Measurements from ENCODE around the gene NDUFAF8.
"Not testable (repeated sequence)": the region's sequence is repeated elsewhere in the genome, so short reads cannot be mapped to it uniquely, and the experiment has no call there.

The NDUFAF8 gene

DNA sequence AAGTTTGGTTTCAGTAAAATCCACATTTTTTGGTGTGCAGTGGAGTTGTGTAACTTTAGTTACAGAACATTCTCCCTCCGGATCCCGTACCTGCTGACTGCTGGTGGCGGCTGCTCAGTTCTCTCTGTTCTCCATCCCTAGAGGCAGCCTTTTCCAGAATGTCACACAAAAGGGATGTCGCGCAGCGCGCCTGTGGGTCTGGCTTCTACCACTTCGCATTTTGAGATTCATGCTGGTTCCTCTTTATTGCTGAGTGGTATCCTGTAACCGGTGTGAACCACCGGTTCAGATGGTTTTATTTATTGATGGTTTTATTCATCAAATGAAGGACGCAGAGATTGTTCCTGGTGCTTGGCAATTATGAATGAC, 15.4 kb upstream of the NDUFAF8 start:
- DNase-seq = no peak

DNA sequence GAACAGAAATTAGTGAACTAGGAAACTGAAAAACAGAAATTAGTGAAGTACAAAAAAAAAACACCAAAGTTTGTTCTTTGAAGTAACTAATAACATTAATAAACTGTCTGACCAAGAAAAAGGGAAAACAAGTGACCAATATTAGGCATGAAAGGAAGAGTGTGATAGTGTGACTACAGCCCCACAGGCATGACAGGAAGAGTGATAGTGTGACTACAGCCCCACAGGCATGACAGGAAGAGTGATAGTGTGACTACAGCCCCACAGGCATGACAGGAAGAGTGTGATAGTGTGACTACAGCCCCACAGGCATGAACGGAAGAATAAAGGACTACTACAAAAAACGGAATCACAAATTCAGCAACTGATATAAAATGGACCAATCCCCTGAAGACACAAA, 11.5 kb upstream of the NDUFAF8 start:
- DNase-seq = not testable (repeated sequence)

DNA sequence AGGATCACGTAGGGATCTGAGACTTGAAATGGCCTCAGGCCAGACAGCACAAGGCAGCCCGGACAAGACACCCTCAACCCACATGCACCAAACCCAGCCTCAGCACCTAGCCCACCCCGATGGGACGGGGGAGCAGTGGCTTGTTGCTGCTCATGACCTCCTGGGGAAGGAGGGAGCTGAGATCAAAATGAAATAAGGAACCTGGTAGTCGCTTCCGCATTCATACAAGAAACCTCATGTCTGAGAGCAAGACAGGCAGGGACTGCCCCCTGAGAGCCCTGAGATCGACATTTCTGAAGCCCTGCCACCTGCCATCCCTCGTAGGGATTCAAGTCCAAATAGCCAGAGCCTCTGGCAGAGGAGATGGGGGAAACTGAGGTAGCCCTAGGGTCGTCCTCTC, 10.7 kb upstream of the NDUFAF8 start:
- DNase-seq = no peak

DNA sequence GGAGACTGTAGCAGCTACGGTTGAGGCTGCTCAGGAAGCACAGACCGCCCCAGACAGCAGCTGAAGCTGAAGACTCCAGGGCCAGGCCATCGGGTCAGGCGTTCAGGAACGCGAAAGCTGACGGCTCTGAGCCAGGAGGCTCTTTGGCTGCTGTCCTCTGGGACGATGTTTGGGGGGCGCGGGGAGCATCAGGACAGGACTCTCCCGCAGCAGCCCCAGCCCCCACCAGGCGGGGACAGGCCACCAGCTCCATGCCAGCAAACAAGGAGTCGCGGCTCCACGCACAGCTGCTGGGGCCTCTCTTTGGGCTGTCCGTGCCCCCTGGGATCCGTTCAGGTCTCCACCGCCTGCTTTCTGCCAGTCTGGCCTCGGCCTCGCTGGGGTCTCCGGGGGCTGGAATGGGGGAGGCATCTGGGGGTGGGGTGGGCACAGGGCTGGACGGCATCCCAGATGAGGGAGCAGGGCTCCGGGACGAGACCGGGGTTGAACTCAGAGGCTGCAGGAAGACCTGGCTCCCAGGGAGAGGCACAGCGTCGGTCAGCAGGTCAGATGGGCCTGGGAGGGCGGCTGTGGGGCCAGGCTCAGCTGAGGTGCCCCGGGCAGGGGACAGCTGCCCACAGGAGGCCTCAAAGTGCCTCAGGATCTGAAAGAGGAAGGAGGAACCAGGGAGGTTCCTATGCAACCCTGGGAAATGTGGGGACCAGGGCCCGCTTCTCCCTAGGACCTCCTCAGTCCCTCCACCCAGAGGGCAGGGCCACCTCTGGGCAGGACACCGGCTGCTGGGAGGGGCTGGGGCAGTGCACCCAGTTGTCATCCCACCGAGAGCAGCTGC, 10.1 kb upstream of the NDUFAF8 start:
- DNase-seq = no peak

DNA sequence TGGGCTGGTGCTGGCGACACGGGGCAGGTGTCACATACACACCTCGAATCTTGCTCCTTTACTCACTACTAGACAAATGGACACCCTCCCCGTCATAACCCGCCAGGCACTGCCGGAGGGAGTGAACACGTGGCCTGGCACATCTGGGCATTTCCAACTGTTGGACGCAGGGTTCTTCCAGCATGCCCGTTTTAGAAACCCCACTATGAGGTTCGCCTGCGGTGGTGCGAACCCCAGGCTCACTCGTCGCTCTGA, 9.5 kb upstream of the NDUFAF8 start:
- no peak for DNase-seq

DNA sequence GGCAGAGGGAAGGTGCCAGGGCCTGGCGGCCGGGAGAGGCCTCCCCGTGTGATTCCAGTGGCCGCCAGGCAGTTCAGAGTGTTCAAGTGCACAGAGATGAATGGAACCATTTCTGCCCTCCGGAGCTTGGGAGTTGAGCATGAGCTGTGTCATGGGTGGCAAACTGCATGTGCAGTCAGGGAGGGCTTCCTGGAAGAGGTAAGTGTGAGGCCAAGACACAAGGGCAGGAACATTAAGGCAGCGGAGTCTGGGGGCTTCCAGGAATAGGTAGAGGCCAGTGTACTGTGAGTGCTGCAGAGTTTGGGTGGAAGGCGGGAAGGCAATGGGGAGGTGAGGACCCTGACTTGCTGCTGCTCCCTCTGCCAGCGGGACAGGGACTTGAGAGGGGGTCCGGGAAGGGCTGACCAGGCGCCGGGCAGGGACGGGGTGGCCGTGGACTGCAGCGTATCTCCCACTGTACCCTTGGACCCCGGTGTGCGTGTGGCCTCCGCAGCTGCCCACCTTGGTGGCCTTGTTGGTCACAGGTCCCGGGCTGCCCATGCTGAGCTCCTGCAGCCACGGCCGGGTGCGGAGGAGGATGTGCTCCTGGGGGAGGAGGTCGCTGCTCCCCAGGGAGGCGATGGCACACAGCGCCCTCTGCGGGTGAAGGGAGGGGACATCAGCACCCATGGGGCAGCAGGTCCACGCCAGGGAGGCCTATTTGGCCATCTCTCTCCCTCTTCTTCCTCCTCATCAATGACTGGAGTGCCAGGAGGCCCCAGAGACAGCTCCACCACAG, 8.9 kb upstream of the NDUFAF8 start:
- no peak for DNase-seq

DNA sequence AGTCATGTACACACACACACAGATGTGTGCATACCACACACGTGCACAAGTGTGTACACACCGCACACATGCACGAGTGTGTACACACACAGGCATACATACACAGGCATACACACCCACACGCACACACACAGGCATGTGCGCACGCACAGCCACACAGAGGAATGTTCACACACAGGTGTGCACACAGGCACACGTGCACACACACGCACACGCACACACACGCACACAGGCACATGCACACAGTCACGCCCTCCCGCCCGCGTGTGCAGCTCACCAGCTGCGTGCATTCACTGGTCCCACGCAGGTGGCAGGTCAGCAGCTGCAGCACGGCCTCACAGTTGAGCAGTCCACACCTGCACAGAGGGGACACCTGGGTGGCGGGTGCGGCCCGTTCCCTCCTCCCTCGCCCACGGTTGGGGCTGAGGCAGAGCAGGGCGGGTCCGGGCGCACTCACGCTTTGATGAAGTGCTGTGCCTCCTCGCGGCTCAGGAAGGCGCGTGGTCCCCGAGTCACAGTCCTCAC, 7.9 kb upstream of the NDUFAF8 start:
- DNase-seq = no peak

DNA sequence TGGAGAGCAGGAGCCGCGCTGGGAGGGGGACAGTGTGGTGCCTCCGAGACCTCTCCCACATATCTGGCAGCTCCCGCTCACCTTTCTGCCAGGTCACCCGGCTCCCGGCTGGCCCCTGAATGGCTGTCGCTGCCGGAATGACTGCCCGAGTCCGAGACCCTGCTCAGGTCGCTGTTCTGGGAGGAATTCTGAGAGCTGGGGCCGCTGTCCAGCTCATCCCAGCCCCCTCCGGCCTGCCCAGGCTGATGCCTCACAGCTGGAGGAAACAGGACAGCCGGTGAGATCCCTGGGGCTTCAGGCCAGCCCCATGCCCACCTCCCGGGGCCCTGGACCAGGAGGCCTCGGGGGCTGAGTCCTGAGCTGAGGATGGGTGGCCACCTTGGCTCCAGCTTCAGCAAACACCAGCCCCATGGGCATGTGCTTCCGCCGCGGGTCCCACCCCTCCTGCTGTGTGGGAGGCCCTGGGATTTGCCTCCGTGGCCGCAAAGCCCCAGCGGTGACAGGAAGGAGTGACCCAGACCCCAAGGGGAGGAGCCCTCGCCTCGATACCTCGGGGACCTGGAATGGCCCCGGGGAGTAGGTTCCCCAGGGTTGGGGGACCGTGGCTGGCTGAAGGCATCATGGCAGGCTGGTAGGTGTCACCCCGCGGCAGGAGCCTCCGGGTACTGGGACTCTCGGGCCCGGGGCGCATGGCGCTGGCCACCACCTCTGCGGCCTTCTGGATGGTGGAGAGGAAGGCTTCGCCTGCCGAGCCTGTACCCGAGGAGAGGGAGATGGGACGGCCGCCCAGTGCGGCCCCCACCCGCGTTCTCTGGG, 7.1 kb upstream of the NDUFAF8 start:
- DNase-seq = no peak

DNA sequence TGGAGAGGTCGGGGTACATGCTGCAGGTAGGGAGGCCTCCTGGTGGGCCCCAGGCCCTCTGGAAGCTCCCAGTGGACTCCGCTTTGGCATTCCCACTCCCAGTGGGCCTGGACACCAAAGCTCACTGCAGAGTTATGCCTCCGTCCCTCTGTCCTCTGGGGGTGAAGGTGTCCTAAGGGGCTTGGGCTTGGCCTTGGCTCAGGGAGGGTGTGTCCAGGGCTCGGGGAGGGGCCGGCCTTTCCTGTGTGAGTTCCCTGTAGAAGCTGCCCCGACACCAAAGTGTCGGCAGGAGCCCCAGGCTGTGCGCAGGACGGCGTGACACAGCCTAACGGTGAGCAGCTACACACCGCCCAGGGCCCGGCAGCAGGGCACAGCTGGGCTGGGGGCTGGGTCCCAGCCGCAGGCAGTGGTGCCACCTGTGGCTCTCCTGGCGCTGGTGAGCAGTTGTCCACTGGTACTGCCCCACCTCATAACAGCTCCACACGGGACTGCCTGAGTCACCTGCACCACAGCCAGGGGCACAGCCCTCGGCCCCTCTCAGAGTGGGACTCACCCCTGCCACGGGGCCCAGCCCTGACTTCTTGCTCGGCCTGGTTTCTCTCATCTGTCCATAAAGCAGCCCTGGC, 6.4 kb upstream of the NDUFAF8 start:
- DNase-seq = no peak

DNA sequence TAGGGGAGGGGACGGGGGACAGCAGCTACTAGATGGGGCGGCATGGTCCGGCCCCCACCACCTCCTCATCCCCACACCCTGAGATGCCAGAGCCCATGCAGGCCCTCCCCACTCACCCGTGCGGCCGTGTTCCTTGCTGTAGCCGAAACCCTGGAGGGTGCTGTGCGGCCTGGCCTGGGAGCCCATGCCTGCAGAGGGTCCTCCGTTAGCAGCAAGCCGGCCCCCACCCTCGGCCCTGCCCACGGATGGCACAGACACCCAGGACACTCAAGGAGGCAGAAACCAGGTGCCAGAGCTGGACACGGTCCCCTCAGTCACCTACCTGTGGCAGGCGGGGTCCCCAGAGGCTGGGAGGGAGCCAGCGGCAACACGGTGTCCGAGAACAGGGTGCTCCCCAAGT, 5.8 kb upstream of the NDUFAF8 start:
- DNase-seq = no peak

DNA sequence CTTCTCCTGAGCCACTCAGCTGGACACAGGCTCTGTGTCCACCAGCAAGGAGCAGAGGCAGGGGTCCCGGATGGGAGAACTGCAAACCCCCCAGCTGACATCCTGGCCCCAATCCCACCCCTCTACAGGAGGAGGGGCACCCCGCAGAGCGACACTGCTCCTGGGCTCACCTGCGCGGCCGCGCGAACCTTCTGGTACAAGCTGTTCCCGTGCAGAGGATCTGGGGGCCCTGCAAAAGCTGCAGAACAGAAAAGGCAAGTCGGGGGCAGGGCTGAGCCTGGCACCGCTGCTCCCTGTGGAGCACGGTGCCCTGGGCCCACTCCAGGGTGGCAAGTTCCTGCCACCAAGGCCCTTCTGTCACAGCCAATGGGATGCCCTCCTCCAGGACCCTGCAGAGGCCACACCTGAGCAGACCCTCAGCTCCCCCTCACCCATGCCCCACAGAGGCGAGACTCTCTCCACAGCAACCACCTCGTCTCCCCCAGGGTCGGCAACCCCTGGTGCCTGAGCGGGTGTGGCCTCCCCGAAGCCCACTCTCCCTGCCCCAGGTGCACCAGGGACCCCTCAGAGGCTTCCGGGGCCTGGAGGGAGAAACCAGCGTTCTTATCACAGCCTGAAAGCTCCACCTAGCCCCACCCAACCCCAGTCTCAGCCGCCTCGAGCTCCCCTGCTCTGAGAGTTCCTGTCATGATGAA, 5.2 kb upstream of the NDUFAF8 start:
- no peak for DNase-seq

DNA sequence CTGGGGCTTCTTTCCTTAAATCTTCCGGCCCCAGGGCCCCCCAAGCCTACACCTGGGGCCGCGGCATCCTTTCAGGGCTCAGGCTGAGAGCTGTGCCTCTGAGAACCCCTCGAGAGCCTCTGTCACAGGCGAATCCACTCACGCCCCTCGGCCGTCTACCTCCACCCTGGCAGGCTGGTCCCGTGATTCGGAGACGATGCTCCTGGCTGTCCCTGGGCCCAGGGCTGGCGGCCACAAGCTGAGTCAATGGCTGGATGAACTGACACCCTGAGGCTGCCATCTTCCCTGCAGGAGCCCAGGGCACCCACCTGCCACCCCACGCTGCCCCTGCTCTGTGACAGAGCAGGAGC, 4.6 kb upstream of the NDUFAF8 start:
- DNase-seq = no peak

DNA sequence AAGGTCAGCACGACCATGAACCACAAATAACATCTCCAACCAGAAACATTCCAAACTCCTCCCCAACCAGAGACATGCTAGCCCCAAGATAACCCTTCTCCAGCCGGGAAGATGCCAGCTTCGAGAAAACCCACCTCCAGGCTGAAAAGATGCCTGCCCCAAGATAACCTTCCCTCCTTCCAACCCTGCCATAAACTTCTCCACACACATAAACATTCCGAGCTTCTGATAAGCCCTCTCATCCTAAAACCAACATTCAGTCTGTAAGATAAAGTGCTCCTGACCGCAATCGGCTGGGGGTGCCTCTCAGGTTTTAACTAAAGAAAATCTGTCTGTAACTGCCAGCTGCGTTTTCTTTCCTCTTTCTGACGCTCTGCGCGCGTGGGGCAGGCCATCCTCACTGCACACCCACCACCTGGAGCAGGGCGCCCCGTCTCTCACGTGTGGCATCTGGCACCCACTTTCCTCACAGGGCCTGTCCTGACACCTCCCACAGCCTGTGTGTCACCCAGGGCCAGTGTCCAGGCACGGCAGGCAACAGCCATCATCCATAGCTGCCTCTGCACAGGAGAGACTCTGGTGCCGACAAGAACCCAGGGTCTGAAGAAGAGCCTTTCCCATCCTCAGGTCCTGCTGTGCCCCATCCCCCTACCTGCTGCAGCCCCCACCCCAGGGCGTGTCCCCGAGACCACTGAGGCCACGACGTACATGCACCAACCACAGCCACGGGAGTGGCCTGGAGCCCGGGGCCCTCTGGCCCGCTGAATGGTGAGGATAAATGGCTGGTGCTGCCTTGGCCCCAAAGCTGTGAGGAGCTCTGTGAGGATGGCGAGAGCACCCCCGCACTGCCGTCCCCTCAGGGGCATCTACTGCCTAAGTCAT, 3.9 kb upstream of the NDUFAF8 start:
- DNase-seq = no peak

DNA sequence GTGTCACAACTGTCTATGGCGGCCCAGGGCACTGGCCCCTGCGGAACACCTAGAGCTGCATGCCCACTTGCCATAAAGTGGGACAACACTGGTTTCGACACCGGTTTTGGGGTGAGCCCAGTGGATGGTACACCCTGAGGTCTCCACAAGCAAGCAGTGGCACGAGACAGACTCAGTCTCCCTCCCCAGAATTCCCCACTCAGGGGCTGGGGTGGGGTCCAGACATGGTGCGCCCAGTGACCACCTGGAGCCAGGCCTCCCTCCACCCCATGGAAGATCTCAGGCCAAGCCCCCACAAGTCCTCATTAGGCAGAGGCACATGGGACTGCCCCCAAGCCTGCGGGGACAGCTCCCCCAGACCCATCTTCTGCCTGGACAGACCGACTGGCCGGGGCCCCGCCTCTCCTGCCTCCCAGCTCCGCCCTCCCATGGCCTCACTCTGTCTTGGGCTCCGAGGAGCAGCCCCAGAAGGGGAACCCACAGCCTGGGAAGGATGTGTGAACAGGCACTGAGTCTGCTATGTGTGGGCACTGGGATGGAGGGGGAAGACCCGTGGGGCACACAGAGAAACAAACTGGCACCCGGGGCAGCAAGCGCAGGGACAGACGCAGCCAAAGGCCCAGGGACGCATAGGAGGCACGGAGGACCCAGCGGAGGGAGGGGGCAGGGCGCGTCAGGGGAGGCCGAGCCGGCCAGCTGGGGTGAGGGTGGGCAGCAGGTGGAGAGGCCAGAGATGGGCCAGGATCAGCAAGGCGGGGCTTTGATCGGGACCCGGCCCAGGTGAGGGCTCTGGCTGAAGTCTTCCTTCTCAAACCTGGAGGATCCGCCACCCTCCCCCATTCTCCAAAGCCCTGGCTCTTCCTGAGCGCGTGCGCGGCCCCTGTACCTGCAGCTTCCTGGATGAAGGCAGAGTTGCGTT, 3.0 kb upstream of the NDUFAF8 start:
- DNase-seq = no peak

DNA sequence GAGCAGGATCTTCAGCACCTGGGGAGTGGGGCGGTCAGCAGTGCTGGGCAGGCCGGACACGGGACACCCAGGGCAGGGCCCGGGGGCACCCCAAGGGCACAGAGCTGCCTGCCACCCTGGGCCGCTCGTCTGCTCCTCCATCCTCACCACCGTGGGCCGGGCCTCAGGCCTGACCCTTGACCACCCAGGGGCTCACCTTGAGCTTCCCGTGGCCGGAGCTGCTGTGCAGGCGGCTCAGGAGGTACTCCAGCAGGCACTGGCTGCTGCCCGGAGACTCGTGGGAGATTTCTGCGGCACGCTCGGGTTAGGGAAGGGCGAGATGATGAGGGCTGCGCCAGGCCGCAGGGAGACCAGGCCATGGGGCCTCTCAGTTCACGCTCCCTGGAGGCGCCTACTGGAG, 2.3 kb upstream of the NDUFAF8 start:
- DNase-seq = no peak

DNA sequence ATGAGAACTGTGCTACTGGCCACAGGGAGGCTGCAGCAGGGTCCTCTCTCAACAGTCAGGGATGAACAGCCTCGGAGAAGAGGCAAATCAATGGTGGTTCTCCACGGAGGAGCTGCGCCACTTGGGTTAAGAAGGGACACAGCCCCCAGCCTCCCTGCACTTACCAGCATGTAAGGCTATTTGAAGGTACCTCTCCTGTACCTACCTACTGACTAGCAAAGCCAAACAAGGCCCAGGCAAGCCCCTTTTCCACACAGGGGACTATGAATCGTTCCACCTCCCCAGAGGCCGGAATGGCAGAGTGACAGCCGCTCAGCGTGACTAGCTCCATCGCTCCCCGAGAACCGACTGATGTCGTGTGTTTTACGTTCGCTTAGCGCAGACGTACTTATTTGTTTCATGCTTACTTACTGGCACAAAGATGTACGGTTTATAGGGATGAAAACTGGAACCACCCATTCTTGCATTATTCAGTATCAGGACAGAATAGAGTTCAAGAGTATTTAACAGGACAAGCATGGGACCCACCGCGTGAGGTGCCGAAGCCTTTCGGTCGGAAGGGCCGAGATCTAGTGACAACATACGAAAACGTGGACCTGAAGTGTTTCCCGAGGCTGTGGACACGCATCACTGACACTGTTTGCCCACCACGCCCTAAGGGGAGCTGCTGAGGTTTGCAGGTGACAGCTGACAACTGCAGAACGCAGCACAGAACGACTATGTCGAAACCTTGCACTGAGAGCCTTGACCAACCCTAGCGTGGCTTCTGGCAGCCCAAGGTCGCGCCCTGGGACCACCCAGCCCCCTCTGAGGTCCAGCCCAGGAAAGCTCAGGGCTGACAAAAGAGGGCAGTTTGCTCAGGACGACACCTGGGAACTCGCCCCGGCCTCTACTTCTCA, 1.3 kb upstream of the NDUFAF8 start:
- DNase-seq = no peak

DNA sequence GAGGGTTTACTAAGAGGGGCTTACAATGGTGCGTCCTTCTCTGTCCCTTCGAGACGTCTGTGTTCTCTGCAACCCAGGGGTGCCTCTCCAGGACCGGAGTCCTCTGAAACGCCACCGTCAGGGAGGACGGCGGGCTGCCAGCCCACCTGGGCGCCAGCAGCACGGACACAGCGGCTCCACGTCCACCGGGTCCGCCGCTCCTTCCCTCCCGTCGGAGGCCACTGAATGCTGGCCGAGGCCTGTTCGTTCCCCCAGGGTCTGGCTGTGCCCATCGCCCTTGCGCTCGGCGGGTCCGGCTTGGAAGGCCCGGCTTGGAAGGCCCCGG, 666 bp upstream of the NDUFAF8 start:
- no peak for DNase-seq

DNA sequence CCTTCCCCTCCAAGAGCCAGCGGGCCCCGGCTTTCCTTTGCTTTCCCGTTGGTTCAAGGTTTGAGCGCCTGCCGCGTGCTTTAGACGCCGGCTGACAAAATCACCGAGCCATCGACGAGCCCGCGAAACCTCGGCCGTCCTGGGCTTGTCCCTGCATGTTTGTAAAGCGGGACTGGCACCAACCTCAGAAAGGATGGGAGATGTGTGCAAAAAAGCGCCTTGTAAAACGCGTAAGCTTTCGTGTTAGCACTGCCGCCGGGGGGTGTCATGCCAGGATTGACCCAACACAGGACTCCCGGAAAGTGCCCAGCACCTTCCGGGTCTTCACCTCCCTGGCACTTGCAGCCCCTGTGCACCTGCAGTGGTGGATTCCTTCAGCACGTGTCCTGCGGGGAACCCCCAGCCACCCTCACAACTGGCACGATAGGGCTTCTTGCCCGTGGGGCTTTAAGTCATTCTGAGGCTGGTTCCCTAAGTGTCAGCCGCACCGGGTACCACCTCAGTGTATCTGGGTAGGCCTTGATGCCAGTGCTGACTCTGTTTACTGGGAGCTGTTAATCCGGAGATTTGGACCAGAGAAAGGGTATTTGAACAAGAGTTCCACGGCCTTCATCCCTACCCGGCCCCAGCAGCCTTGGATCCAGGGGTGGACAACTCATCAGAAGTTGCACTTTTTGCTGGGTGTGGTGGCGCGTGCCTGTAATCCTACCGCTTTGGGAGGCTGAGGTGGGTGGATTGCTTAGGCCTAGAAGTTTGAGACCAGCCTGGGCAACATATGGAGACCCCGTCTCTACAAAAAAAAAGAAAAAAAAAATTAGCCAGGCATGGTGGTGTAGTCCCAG, 817 bp downstream of the NDUFAF8 start:
- DNase-seq = peak; percentile 71

DNA sequence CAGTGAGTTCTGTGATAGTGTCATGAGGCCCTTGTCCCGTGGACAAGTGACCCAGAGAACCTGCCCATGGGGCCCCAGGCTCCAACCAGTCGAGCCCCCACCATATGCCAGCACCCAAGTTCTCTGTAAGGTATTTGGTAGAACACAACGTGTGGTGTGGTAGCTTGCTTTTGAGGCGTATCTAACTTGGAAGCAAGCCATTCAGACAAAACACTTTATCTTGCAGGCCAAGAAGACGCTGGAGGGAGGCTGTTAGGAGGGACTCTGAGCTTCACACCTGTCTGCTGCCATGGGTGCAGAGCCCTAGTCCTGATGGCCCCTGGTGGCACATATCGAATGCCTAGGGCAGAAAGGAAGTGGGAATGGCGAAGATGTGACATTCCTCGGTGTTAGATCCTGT, 1.6 kb downstream of the NDUFAF8 start:
- DNase-seq = no peak
